ENCODE results near the gene CAMTA1.

Gene CAMTA1

DNA sequence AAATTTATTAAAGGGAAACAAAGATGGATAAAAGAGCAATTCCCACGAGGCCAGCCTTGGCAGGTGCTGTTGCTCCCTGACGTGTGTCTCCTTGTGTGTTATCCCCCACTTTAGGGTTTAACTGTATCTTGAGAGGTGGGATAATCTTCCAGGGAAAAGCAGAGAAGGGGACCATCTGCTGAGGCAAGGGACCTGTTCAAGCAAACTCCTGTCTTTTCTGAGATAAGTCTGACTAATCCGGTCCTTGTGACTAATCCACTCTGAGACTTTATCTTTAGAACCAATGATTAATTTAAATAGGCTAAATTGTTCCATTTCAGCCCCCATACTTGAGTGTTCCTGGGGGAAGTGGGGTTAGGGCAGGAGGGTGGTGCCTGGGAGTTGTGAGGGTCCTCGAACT is 163.6 kb downstream of the CAMTA1 start (continued):
- TF ChIP-seq, protein P1, sequence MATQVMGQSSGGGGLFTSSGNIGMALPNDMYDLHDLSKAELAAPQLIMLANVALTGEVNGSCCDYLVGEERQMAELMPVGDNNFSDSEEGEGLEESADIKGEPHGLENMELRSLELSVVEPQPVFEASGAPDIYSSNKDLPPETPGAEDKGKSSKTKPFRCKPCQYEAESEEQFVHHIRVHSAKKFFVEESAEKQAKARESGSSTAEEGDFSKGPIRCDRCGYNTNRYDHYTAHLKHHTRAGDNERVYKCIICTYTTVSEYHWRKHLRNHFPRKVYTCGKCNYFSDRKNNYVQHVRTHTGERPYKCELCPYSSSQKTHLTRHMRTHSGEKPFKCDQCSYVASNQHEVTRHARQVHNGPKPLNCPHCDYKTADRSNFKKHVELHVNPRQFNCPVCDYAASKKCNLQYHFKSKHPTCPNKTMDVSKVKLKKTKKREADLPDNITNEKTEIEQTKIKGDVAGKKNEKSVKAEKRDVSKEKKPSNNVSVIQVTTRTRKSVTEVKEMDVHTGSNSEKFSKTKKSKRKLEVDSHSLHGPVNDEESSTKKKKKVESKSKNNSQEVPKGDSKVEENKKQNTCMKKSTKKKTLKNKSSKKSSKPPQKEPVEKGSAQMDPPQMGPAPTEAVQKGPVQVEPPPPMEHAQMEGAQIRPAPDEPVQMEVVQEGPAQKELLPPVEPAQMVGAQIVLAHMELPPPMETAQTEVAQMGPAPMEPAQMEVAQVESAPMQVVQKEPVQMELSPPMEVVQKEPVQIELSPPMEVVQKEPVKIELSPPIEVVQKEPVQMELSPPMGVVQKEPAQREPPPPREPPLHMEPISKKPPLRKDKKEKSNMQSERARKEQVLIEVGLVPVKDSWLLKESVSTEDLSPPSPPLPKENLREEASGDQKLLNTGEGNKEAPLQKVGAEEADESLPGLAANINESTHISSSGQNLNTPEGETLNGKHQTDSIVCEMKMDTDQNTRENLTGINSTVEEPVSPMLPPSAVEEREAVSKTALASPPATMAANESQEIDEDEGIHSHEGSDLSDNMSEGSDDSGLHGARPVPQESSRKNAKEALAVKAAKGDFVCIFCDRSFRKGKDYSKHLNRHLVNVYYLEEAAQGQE (tag by site-specific recombination; IDR thresholded peaks at IDR 0.05): no peak
- no peak for TF ChIP-seq ZNF112 (tag by site-specific recombination; IDR thresholded peaks at IDR 0.05)
- no peak for TF ChIP-seq ZNF37A (tag by site-specific recombination; IDR thresholded peaks at IDR 0.05)
- TF ChIP-seq GLIS1 (tag by site-specific recombination; IDR thresholded peaks at IDR 0.05): no peak
- TF ChIP-seq ZFP41 (tag by site-specific recombination; IDR thresholded peaks at IDR 0.05; ENCODE audit: borderline replicate concordance): no peak

DNA sequence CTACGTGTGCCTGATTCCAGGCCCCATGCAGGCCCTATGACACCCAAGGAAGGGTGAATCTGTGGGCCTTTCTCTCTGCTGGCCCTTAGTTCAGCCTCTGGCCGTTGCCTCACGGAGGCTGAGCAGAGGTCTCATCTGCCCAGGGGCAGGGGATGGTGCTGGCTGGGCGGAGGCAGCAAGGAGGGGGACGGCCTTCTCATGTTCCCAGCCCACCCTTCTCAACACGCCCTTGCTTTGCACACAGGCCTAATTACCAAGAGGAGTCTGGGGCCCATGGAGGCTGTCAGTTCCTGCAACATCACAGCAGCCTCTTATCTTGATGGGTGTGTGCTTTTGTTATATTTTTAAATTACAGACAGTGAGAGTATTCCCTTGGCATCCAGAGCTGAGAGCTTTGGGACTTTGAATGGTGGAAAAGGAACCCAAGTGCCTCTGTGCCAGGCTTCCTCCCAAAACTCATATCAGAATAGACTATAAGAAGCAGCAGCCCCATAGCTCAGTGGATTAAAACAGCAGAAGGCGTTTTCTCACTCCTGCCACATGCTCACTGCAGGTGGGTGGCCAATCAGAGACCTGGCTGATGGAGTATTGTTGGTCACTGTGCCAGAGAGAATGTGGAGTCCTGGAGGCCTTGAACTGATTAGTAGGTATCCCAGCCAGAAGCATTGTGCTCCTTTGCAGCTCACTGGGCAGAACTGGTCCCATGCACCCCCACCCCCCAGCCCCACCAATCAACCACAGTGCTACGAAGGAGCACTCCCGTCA is 164.9 kb downstream of the CAMTA1 start:
- POLR2A ChIA-PET: no interaction called here

DNA sequence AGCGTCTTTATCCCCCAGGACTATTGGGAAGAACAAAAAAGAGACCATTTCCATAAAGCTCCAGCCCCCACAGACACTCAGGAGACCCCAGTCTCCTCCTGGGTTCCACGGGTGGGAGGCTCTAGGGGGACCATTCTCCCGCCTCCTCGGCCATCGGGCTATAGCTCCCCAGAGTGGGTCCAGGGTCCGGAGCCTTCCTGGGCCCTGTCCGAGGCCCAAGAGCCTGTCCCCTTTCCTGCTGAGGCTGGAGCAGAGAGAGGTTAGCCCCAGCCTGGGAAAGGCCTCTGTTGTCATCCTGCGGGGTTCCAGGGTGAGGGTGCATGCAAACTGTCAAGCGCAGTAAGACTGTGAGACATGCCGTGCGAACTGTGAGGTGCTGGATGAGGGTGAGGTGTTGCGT is 166.3 kb downstream of the CAMTA1 start:
- Histone ChIP-seq H3K4me3 (ENCODE audit: low read depth, low read length) (no peak overlapping the region), H3K27ac (ENCODE audit: extremely low read depth, low read depth, low read length) (no peak overlapping the region), H3K9me3 (ENCODE audit: control insufficient read depth, insufficient read depth, low read depth, low read length) (no peaks in the 10 kb centered on the region), H3K4me1 (ENCODE audit: control insufficient read depth, insufficient read depth, low read length) (peaks cover 6% of the 10 kb centered on the region), H3K36me3 (ENCODE audit: control insufficient read depth in 2 of 2, insufficient read depth in 1 of 2, low read length in 2 of 2) (no peaks in the 10 kb centered on the region)
- CTCF ChIA-PET: no interaction called here
- no peak for TF ChIP-seq ZNF701 (tag by site-specific recombination; IDR thresholded peaks at IDR 0.05)
- POLR2A ChIA-PET: interaction anchor here (0.5 kb wide), 1 partner anchor 162 kb away, joined by 4 read pairs; no protein-coding TSS in a partner anchor

More for the DNA sequence above, 164.9 kb downstream of the CAMTA1 start:
- CTCF ChIA-PET: no interaction called here
- Histone ChIP-seq H3K4me3 (ENCODE audit: low read depth, low read length) (no peak overlapping the region), H3K27ac (ENCODE audit: extremely low read depth, low read depth, low read length) (no peak overlapping the region), H3K4me1 (ENCODE audit: control insufficient read depth, insufficient read depth, low read length) (no peaks in the 10 kb centered on the region), H3K9me3 (ENCODE audit: control insufficient read depth, insufficient read depth, low read depth, low read length) (no peaks in the 10 kb centered on the region), H3K36me3 (ENCODE audit: control insufficient read depth in 2 of 2, insufficient read depth in 1 of 2, low read length in 2 of 2) (no peaks in the 10 kb centered on the region)
- TF ChIP-seq, protein P2, sequence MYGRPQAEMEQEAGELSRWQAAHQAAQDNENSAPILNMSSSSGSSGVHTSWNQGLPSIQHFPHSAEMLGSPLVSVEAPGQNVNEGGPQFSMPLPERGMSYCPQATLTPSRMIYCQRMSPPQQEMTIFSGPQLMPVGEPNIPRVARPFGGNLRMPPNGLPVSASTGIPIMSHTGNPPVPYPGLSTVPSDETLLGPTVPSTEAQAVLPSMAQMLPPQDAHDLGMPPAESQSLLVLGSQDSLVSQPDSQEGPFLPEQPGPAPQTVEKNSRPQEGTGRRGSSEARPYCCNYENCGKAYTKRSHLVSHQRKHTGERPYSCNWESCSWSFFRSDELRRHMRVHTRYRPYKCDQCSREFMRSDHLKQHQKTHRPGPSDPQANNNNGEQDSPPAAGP (tag by site-specific recombination; IDR thresholded peaks at IDR 0.05): 0 out of 2 replicates have a peak, but pooled peaks have one; percentile 30
- TF ChIP-seq KLF1 (tag by site-specific recombination; IDR thresholded peaks at IDR 0.05) (peak; percentile 94), GLIS1 (tag by site-specific recombination; IDR thresholded peaks at IDR 0.05) (no peak), ZSCAN23 (tag by site-specific recombination; IDR thresholded peaks at IDR 0.05) (no peak)

DNA sequence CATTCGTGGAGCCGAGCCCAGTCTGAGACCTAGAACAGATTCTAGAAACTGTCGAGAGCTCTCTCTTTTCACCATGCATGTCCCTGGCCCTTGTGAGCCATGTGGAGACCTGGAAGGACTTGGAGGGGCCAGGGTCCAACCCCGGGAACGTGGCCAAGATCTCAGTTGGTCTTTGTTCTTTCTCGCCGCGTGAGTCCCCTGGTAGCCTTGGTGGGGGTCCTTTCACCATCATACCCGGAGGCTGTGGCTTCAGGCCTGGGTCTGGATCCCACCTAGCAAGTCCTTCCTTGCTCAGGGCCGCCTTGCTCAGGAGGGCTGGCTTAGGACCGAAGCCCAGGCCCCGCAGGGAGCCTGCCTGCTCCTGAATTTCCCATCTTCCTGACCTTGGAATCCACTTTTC is 168.0 kb downstream of the CAMTA1 start:
- Histone ChIP-seq H3K36me3 (ENCODE audit: control insufficient read depth in 2 of 2, insufficient read depth in 1 of 2, low read length in 2 of 2) (no peaks in the 10 kb centered on the region), H3K4me1 (ENCODE audit: control insufficient read depth, insufficient read depth, low read length) (peaks cover 10% of the 10 kb centered on the region), H3K9me3 (ENCODE audit: control insufficient read depth, insufficient read depth, low read depth, low read length) (no peaks in the 10 kb centered on the region), H3K4me3 (ENCODE audit: low read depth, low read length) (no peak overlapping the region), H3K27ac (ENCODE audit: extremely low read depth, low read depth, low read length) (no peak overlapping the region)
- ChIA-PET CTCF (no interaction called here), POLR2A (no interaction called here)
- TF ChIP-seq FEZF1 (tag by site-specific recombination; IDR thresholded peaks at IDR 0.05) (no peak), SP3 (tag by site-specific recombination; IDR thresholded peaks at IDR 0.05) (no peak), SP7 (tag by site-specific recombination; IDR thresholded peaks at IDR 0.05) (no peak), KLF16 (tag by site-specific recombination; IDR thresholded peaks at IDR 0.05) (no peak)
- TF ChIP-seq, protein P3, sequence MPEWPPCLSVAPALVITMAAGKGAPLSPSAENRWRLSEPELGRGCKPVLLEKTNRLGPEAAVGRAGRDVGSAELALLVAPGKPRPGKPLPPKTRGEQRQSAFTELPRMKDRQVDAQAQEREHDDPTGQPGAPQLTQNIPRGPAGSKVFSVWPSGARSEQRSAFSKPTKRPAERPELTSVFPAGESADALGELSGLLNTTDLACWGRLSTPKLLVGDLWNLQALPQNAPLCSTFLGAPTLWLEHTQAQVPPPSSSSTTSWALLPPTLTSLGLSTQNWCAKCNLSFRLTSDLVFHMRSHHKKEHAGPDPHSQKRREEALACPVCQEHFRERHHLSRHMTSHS (tag by site-specific recombination; IDR thresholded peaks at IDR 0.05): no peak
- TF ChIP-seq, protein P4, sequence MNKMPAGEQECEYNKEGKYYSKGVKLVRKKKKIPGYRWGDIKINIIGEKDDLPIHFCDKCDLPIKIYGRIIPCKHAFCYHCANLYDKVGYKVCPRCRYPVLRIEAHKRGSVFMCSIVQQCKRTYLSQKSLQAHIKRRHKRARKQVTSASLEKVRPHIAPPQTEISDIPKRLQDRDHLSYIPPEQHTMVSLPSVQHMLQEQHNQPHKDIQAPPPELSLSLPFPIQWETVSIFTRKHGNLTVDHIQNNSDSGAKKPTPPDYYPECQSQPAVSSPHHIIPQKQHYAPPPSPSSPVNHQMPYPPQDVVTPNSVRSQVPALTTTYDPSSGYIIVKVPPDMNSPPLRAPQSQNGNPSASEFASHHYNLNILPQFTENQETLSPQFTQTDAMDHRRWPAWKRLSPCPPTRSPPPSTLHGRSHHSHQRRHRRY (tag by site-specific recombination; IDR thresholded peaks at IDR 0.05): no peak
- TF ChIP-seq, protein P5, sequence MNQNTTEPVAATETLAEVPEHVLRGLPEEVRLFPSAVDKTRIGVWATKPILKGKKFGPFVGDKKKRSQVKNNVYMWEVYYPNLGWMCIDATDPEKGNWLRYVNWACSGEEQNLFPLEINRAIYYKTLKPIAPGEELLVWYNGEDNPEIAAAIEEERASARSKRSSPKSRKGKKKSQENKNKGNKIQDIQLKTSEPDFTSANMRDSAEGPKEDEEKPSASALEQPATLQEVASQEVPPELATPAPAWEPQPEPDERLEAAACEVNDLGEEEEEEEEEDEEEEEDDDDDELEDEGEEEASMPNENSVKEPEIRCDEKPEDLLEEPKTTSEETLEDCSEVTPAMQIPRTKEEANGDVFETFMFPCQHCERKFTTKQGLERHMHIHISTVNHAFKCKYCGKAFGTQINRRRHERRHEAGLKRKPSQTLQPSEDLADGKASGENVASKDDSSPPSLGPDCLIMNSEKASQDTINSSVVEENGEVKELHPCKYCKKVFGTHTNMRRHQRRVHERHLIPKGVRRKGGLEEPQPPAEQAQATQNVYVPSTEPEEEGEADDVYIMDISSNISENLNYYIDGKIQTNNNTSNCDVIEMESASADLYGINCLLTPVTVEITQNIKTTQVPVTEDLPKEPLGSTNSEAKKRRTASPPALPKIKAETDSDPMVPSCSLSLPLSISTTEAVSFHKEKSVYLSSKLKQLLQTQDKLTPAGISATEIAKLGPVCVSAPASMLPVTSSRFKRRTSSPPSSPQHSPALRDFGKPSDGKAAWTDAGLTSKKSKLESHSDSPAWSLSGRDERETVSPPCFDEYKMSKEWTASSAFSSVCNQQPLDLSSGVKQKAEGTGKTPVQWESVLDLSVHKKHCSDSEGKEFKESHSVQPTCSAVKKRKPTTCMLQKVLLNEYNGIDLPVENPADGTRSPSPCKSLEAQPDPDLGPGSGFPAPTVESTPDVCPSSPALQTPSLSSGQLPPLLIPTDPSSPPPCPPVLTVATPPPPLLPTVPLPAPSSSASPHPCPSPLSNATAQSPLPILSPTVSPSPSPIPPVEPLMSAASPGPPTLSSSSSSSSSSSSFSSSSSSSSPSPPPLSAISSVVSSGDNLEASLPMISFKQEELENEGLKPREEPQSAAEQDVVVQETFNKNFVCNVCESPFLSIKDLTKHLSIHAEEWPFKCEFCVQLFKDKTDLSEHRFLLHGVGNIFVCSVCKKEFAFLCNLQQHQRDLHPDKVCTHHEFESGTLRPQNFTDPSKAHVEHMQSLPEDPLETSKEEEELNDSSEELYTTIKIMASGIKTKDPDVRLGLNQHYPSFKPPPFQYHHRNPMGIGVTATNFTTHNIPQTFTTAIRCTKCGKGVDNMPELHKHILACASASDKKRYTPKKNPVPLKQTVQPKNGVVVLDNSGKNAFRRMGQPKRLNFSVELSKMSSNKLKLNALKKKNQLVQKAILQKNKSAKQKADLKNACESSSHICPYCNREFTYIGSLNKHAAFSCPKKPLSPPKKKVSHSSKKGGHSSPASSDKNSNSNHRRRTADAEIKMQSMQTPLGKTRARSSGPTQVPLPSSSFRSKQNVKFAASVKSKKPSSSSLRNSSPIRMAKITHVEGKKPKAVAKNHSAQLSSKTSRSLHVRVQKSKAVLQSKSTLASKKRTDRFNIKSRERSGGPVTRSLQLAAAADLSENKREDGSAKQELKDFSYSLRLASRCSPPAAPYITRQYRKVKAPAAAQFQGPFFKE (tag by site-specific recombination; IDR thresholded peaks at IDR 0.05; ENCODE audit: borderline replicate concordance): no peak

All from HEK293 (cell line).